GM10266 (cell line): Measurements from ENCODE around the gene GNAI2.
"Not testable (repeated sequence)": the region's sequence is repeated elsewhere in the genome, so short reads cannot be mapped to it uniquely, and the experiment has no call there.

Experiments
- DNase-seq: peaks from one replicate; pipeline ENCODE4 v3.0.0; 2012; ENCODE audit errors: extremely low spot score
- CTCF ChIP-seq: IDR thresholded peaks from 2 replicates; pipeline ENCODE4 v1.5.1; 2012; ENCODE audit warnings: mild to moderate bottlenecking, low read depth; ENCODE audit not compliant: control insufficient read depth, insufficient read depth; ENCODE audit errors: missing control alignments

The GNAI2 gene

GRCh38 chr3:50270422-50271224 lies 34.6 kb downstream of the GNAI2 start:
- DNase-seq = no peak
- TF ChIP-seq CTCF = no peak

- TF ChIP-seq CTCF = no peak
- DNase-seq = no peak
These were observed 35.4 kb downstream of the GNAI2 start for GRCh38 chr3:50271314-50271936.

GRCh38 chr3:50272538-50272910 lies 36.5 kb downstream of the GNAI2 start:
- DNase-seq = not testable (repeated sequence)

GRCh38 chr3:50272911-50273688 lies 37.1 kb downstream of the GNAI2 start:
- TF ChIP-seq CTCF = peak; percentile 98
- peak; percentile 99 for DNase-seq

- no peak for TF ChIP-seq CTCF
- DNase-seq = no peak
These were observed 37.7 kb downstream of the GNAI2 start for GRCh38 chr3:50273689-50274065.

GRCh38 chr3:50274371-50275104 lies 38.5 kb downstream of the GNAI2 start:
- peak; percentile 88 for DNase-seq
- peak; percentile 72 for TF ChIP-seq CTCF
